Liver (tissue), 9 donors: ENCODE data around the gene ENOPH1. TPM values are rescaled to one million over a fixed set of nuclear protein-coding genes. Genes with fewer than 3 reads are reported as not detected.

Experiments
- DNase-seq: peaks from one replicate; pipeline ENCODE4 v3.0.0-alpha.2; 2017; ENCODE audit warnings: low spot score
- H3K27ac ChIP-seq, 2 donors: one replicate each; pipeline ENCODE4 v1.7.0; 2013; ENCODE audit warnings: inconsistent platforms in 2 of 2, low read length in 2 of 2, control low read depth in 1 of 2, low read depth in 1 of 2, mild to moderate bottlenecking in 1 of 2
- H3K27me3 ChIP-seq, 4 donors: one replicate each; pipeline versions ENCODE4 v1.6.1 to v1.7.0; 2013; ENCODE audit warnings: low read length in 3 of 4, inconsistent platforms in 1 of 4, mild to moderate bottlenecking in 1 of 4, moderate library complexity in 1 of 4; ENCODE audit not compliant: control insufficient read depth in 4 of 4, insufficient read depth in 4 of 4
- H3K36me3 ChIP-seq, 4 donors: one replicate each; pipeline versions ENCODE4 v1.6.1 to v1.7.0; 2013; ENCODE audit warnings: low read length in 3 of 4, mild to moderate bottlenecking in 3 of 4, low read depth in 1 of 4, moderate library complexity in 1 of 4; ENCODE audit not compliant: control insufficient read depth in 4 of 4, insufficient read depth in 3 of 4
- H3K4me1 ChIP-seq, 4 donors: one replicate each; pipeline versions ENCODE4 v1.6.1 to v1.7.0; 2013; ENCODE audit warnings: low read length in 3 of 4, mild to moderate bottlenecking in 3 of 4, moderate library complexity in 1 of 4; ENCODE audit not compliant: control insufficient read depth in 4 of 4, insufficient read depth in 4 of 4
- H3K4me3 ChIP-seq, 3 donors: one replicate each; pipeline versions ENCODE4 v1.6.1 to v1.7.0; 2013; ENCODE audit warnings: low read length in 3 of 3, control low read depth in 1 of 3, low read depth in 1 of 3, mild to moderate bottlenecking in 1 of 3
- H3K9ac ChIP-seq, 2 donors: one replicate each; pipeline ENCODE4 v1.7.0; 2013; ENCODE audit warnings: low read length in 2 of 2, mild to moderate bottlenecking in 2 of 2, moderate library complexity in 2 of 2, control low read depth in 1 of 2, low read depth in 1 of 2
- H3K9me3 ChIP-seq, 4 donors: one replicate each; pipeline versions ENCODE4 v1.6.1 to v1.7.0; 2013; ENCODE audit warnings: low read length in 3 of 4; ENCODE audit not compliant: control insufficient read depth in 4 of 4
- CTCF ChIP-seq: fragments of 150-350 bp; IDR thresholded peaks from 2 replicates; pipeline ENCODE4 v1.5.1; 2017; ENCODE audit warnings: improper control_type of control experiment, low read depth, low read length; ENCODE audit not compliant: missing input control
- EGR1 ChIP-seq, 2 donors: IDR thresholded peaks; 2 replicates each; pipeline ENCODE4 v1.6.1; 2016 to 2018; ENCODE audit warnings: antibody characterized with exemption in 2 of 2, low read depth in 2 of 2
- FOXA2 ChIP-seq: IDR thresholded peaks from 2 replicates; pipeline ENCODE4 v1.6.1; 2016; ENCODE audit warnings: antibody characterized with exemption
- GABPA ChIP-seq, 2 donors: IDR thresholded peaks in 1 of 2; conservative IDR thresholded peaks in 1 of 2; 2 replicates each; pipeline ENCODE4 v1.6.1; 2016; ENCODE audit warnings: antibody characterized with exemption in 2 of 2, mild to moderate bottlenecking in 1 of 2, moderate library complexity in 1 of 2
- HNF4A ChIP-seq, 2 donors: conservative IDR thresholded peaks; 2 replicates each; pipeline ENCODE4 v1.6.1; 2016; ENCODE audit warnings: antibody characterized with exemption in 2 of 2, mild to moderate bottlenecking in 2 of 2
- HNF4G ChIP-seq: IDR thresholded peaks from 2 replicates; pipeline ENCODE4 v1.6.1; 2016; ENCODE audit warnings: antibody characterized with exemption
- NR2F2 ChIP-seq: IDR thresholded peaks from 2 replicates; pipeline ENCODE4 v1.6.1; 2016; ENCODE audit warnings: antibody characterized with exemption
- RAD21 ChIP-seq, 2 donors: IDR thresholded peaks; 2 replicates each; pipeline ENCODE4 v1.6.1; 2016; ENCODE audit warnings: antibody characterized with exemption in 2 of 2, mild to moderate bottlenecking in 2 of 2
- RXRA ChIP-seq, 2 donors: IDR thresholded peaks; 2 replicates each; pipeline ENCODE4 v1.6.1; 2017 to 2018; ENCODE audit warnings: antibody characterized with exemption in 2 of 2, mild to moderate bottlenecking in 1 of 2
- SP1 ChIP-seq: IDR thresholded peaks from 2 replicates; pipeline ENCODE4 v1.6.1; 2018; ENCODE audit warnings: antibody characterized with exemption, mild to moderate bottlenecking
- YY1 ChIP-seq: IDR thresholded peaks from 2 replicates; pipeline ENCODE4 v1.6.1; 2016; ENCODE audit warnings: antibody characterized with exemption, mild to moderate bottlenecking
- WGBS: extraction: QIAGEN DNeasy Blood & Tissue Kit; methylation state at CpG from one replicate; pipeline ENCODE4 v1.1.7; 2013; 5-methylcytosine and 5-hydroxymethylcytosine counted together
- polyA plus RNA-seq, 2 donors: library from polyadenylated mRNA; stranded (reverse) in 1 of 2; unstranded in 1 of 2; fragments of 200-250 nt in 1 of 2; fragments of >200 nt in 1 of 2; fragmentation: Nextera tagmentation in 1 of 2; extraction: Ambion mirVana in 1 of 2; gene quantifications; one replicate each; pipeline versions ENCODE4 v1.2.1 to v1.2.3, GENCODE V29; 2013 to 2015
- total RNA-seq, 2 donors: library from RNA; depleted of rRNA; stranded (reverse); fragments of >200 nt; gene quantifications; one replicate each; pipeline ENCODE4 v1.2.3, GENCODE V29; 2014
- TF ChIP-seq, protein P1 (sequence below): IDR thresholded peaks from 2 replicates; pipeline ENCODE4 v1.6.1; 2016; ENCODE audit warnings: antibody characterized with exemption
- donor health status: healthy.
- donor health status: healthy.
- donor health status: healthy.
- donor health status: healthy.
- donor health status: healthy.

Gene ENOPH1
- total and polyA plus RNA-seq, 4 donors = 12.1 to 20.0 (median 12.8) TPM

- TF ChIP-seq, protein P1, sequence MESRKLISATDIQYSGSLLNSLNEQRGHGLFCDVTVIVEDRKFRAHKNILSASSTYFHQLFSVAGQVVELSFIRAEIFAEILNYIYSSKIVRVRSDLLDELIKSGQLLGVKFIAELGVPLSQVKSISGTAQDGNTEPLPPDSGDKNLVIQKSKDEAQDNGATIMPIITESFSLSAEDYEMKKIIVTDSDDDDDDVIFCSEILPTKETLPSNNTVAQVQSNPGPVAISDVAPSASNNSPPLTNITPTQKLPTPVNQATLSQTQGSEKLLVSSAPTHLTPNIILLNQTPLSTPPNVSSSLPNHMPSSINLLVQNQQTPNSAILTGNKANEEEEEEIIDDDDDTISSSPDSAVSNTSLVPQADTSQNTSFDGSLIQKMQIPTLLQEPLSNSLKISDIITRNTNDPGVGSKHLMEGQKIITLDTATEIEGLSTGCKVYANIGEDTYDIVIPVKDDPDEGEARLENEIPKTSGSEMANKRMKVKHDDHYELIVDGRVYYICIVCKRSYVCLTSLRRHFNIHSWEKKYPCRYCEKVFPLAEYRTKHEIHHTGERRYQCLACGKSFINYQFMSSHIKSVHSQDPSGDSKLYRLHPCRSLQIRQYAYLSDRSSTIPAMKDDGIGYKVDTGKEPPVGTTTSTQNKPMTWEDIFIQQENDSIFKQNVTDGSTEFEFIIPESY = no peak
- TF ChIP-seq EGR1 (IDR thresholded peaks at IDR 0.05; ENCODE audit: low read depth in 2 of 2) (no peak), NR2F2 (no peak), GABPA (IDR thresholded peaks at IDR 0.05 in 1 of 2, conservative IDR thresholded peaks at IDR 0.05 in 1 of 2) (no peak), FOXA2 (no peak), HNF4A (conservative IDR thresholded peaks at IDR 0.05) (no peak), HNF4G (no peak), CTCF (no peak)
Measured at GRCh38 chr4:82429728-82430192, 630 bp upstream of the ENOPH1 start (continued).

GRCh38 chr4:82430964-82431745 lies 765 bp downstream of the ENOPH1 start:
- 8% methylated on average over 33 of the region's 33 CpGs for WGBS
- peak overlapping the region; percentile 85 to 97 (median 93) for H3K4me3 ChIP-seq
- H3K9ac ChIP-seq = peak overlapping the region; percentile 81 to 99
- no peaks in the 10 kb centered on the region for H3K27me3 ChIP-seq
- H3K4me1 ChIP-seq = peaks cover 0 to 27% (median 22%) of the 10 kb centered on the region in 4 donors
- peak overlapping the region; percentile 99 for H3K27ac ChIP-seq
- TF ChIP-seq EGR1 (IDR thresholded peaks at IDR 0.05; ENCODE audit: low read depth in 2 of 2) = no peak
- no peak for TF ChIP-seq RXRA (IDR thresholded peaks at IDR 0.05)
- TF ChIP-seq YY1 = no peak
- no peak for TF ChIP-seq RAD21 (IDR thresholded peaks at IDR 0.05)
- TF ChIP-seq SP1 = no peak
- DNase-seq = peak; percentile 37
- H3K9me3 ChIP-seq = no peaks in the 10 kb centered on the region
- peaks cover 2 to 9% (median 9%) of the 10 kb centered on the region in 4 donors for H3K36me3 ChIP-seq

DNA sequence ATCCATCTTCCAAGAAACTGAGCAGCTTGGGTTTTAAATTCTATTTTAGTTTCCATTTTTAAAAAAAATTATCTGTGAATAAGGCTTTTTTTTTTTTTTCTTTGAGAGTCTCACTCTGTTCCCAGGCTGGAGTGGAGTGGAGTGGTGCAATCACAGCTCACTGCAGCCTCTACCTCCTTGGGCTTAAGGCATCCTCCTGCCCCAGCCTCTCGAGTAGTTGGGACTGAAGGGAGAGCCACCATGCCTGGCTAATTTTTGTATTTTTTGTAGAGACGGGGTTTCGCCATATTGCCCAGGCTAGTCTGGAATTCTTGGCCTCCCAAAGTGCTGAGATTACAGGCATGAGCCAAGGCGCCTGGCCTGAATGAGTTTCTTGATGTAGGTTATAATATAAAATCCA lies 1.4 kb downstream of the ENOPH1 start:
- Histone ChIP-seq H3K4me1 (peaks cover 0 to 22% (median 17%) of the 10 kb centered on the region in 4 donors), H3K4me3 (no peak overlapping the region), H3K9me3 (no peaks in the 10 kb centered on the region), H3K27ac (no peak overlapping the region), H3K27me3 (no peaks in the 10 kb centered on the region), H3K9ac (no peak overlapping the region), H3K36me3 (peaks cover 0 to 2% (median 2%) of the 10 kb centered on the region in 4 donors)
- TF ChIP-seq SP1 = no peak
- 95% methylated on average over 4 of the region's 4 CpGs for WGBS
- no peak for DNase-seq
